ENCODE measurements around the gene PAK2.

DNA sequence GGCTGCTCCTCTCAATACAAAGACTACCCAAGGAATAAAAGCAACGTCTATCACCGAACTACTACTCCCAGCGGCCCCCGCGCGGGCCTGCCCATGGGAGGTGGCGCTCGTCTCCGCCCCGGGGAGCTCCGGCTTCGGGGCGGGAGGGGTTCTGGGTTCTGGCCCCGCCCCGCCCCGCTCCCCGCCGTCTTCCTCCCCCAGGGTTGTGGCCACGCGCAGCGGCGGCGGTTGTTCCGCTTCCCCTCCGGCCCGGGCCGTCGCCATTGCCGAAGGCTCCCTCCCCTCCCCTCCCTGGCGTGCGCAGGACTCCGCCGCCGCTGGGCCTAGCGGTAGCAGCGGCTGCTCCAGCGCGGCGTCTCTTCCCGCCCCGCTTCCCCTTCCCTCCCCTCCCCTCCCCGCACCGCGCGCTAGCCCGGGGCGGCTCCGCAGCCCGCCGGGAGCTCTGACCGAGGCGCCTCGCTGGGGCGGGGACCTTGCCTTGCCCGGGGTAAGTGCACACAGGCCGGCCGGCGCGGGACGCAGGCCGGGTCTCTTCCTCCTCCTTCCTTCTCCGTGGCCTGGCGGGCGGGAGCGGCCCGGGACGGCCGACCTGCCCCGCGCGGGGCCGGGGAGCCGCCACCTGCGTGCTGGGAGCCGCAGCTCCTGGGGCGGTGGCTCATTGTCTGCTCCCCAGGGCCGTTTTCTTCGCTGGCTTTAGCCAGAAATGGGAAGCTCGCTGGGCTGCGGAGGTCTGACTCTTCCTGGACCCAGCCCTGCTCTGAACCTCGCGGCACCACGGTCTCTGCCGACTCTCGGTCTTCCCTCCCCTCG lies at the start of gene PAK2:
- TF ChIP-seq CTCF (IDR thresholded peaks at IDR 0.05), result peak in 1 of 3 experiments; percentile 7
- TF ChIP-seq POLR2A (IDR thresholded peaks at IDR 0.05; ENCODE audit: low read depth), result peak; percentile 49
